NCI-H1092 treated with DMSO at 0.1 percent for 48 hours (cell line): ENCODE data around the gene MARCHF6.
"Not testable (repeated sequence)": the region's sequence is repeated elsewhere in the genome, so short reads cannot be mapped to it uniquely, and the experiment has no call there.

ENCODE experiments used
- DNase-seq: peaks from one replicate; lab custom pipeline; 2025; lab: John Stamatoyannopoulos, UW

MARCHF6 gene

GRCh38 chr5:10351919-10352318 is 1.6 kb upstream of the MARCHF6 start:
- no peak for DNase-seq

- no peak for DNase-seq
Observed at GRCh38 chr5:10352430-10353240, 860 bp upstream of the MARCHF6 start.

GRCh38 chr5:10354048-10354872 is 765 bp downstream of the MARCHF6 start:
- peak; percentile 40 for DNase-seq

GRCh38 chr5:10355071-10355889 is 1.8 kb downstream of the MARCHF6 start:
- DNase-seq = peak; percentile 45

GRCh38 chr5:10358999-10359398 is 5.5 kb downstream of the MARCHF6 start:
- DNase-seq = no peak

GRCh38 chr5:10360686-10361085 is 7.2 kb downstream of the MARCHF6 start:
- no peak for DNase-seq

GRCh38 chr5:10363519-10364185 is 10.2 kb downstream of the MARCHF6 start:
- no peak for DNase-seq

- DNase-seq = no peak
Observed at GRCh38 chr5:10364186-10364689, 10.7 kb downstream of the MARCHF6 start.

- no peak for DNase-seq
Observed at GRCh38 chr5:10365782-10366181, 12.3 kb downstream of the MARCHF6 start.

GRCh38 chr5:10366310-10367272 is 13.1 kb downstream of the MARCHF6 start:
- no peak for DNase-seq

- no peak for DNase-seq
Observed at GRCh38 chr5:10367579-10367978, 14.1 kb downstream of the MARCHF6 start.

- DNase-seq = no peak
Observed at GRCh38 chr5:10370931-10371330, 17.4 kb downstream of the MARCHF6 start.

- DNase-seq = not testable (repeated sequence)
Observed at GRCh38 chr5:10371369-10371768, 17.9 kb downstream of the MARCHF6 start.

- no peak for DNase-seq
Observed at GRCh38 chr5:10372726-10373709, 19.5 kb downstream of the MARCHF6 start.

GRCh38 chr5:10374046-10375022 is 20.8 kb downstream of the MARCHF6 start:
- DNase-seq = peak; percentile 13

- DNase-seq = not testable (repeated sequence)
Observed at GRCh38 chr5:10375146-10375545, 21.7 kb downstream of the MARCHF6 start.

GRCh38 chr5:10376544-10376943 is 23.0 kb downstream of the MARCHF6 start:
- no peak for DNase-seq

- DNase-seq = no peak
Observed at GRCh38 chr5:10377081-10377480, 23.6 kb downstream of the MARCHF6 start.
